H9 (cell line): Measurements from ENCODE around the gene NOS1AP. TPM values are rescaled to one million over a fixed set of nuclear protein-coding genes. Genes with fewer than 3 reads are reported as not detected.
A peak's percentile ranks its signal among the peaks of the same experiment; 100 is the strongest.

Experiments
- DNase-seq: peaks from one replicate; pipeline ENCODE4 v3.0.0-alpha.2; 2017
- H2AFZ ChIP-seq: one replicate; pipeline ENCODE4 v1.6.1; 2013; ENCODE audit warnings: mild to moderate bottlenecking, low read length, control low read depth, moderate library complexity
- H2AK5ac ChIP-seq: 2 replicates; pipeline ENCODE4 v1.6.1; 2013; ENCODE audit warnings: low read length, control low read depth, mixed read lengths; ENCODE audit not compliant: insufficient read length
- H2BK120ac ChIP-seq: one replicate; pipeline ENCODE4 v1.6.1; 2013; ENCODE audit warnings: low read depth, mild to moderate bottlenecking, low read length, control low read depth, inconsistent platforms; ENCODE audit not compliant: poor library complexity, severe bottlenecking
- H2BK12ac ChIP-seq: 2 replicates; pipeline ENCODE4 v1.6.1; 2013; ENCODE audit warnings: low read length, control low read depth, mixed read lengths, low read depth; ENCODE audit not compliant: insufficient read length
- H2BK15ac ChIP-seq: 2 replicates; pipeline ENCODE4 v1.6.1; 2013; ENCODE audit warnings: low read depth, low read length, control low read depth
- H2BK20ac ChIP-seq: one replicate; pipeline ENCODE4 v1.6.1; 2013; ENCODE audit warnings: low read depth, mild to moderate bottlenecking, low read length, control low read depth, inconsistent platforms; ENCODE audit not compliant: poor library complexity, severe bottlenecking
- H2BK5ac ChIP-seq: 2 replicates; pipeline ENCODE4 v1.6.1; 2013; ENCODE audit warnings: low read length, control low read depth, mixed read lengths; ENCODE audit not compliant: insufficient read length
- H3K14ac ChIP-seq: 2 replicates; pipeline ENCODE4 v1.6.1; 2013; ENCODE audit warnings: low read length, control low read depth; ENCODE audit not compliant: insufficient read depth
- H3K18ac ChIP-seq: 2 replicates; pipeline ENCODE4 v1.6.1; 2013; ENCODE audit warnings: low read depth, mild to moderate bottlenecking, mixed read lengths, low read length, control low read depth; ENCODE audit not compliant: insufficient read length
- H3K23ac ChIP-seq: 2 replicates; pipeline ENCODE4 v1.6.1; 2013; ENCODE audit warnings: low read length, control low read depth, mixed read lengths, low read depth; ENCODE audit not compliant: insufficient read length
- H3K23me2 ChIP-seq: 2 replicates; pipeline ENCODE4 v1.6.1; 2013; ENCODE audit warnings: low read depth, mild to moderate bottlenecking, mixed read lengths, low read length, control low read depth; ENCODE audit not compliant: insufficient read length, poor library complexity, severe bottlenecking
- H3K27ac ChIP-seq: 2 replicates; pipeline ENCODE4 v1.5.1; 2013; ENCODE audit warnings: low read length, control low read depth, mixed read lengths, low read depth; ENCODE audit not compliant: insufficient read length
- H3K27me3 ChIP-seq: 2 replicates; pipeline ENCODE4 v1.6.1; 2013; ENCODE audit warnings: low read length, control low read depth, inconsistent platforms; ENCODE audit not compliant: insufficient read depth
- H3K4ac ChIP-seq: 2 replicates; pipeline ENCODE4 v1.6.1; 2013; ENCODE audit warnings: low read depth, mild to moderate bottlenecking, control low read depth, inconsistent platforms, low read length, moderate library complexity
- H3K4me1 ChIP-seq: 2 replicates; pipeline ENCODE4 v1.6.1; 2013; ENCODE audit warnings: low read length, control low read depth, inconsistent platforms; ENCODE audit not compliant: insufficient read depth
- H3K4me2 ChIP-seq: 2 replicates; pipeline ENCODE4 v1.6.1; 2013; ENCODE audit warnings: low read length, control low read depth, mixed read lengths; ENCODE audit not compliant: insufficient read length, insufficient read depth
- H3K56ac ChIP-seq: 2 replicates; pipeline ENCODE4 v1.6.1; 2013; ENCODE audit warnings: low read depth, mild to moderate bottlenecking, mixed read lengths, low read length, control low read depth; ENCODE audit not compliant: insufficient read length
- H3K79me1 ChIP-seq: 2 replicates; pipeline ENCODE4 v1.6.1; 2013; ENCODE audit warnings: low read depth, mild to moderate bottlenecking, moderate library complexity, low read length, control low read depth, inconsistent platforms; ENCODE audit not compliant: insufficient read depth, poor library complexity, severe bottlenecking
- H3K79me2 ChIP-seq: 2 replicates; pipeline ENCODE4 v1.6.1; 2013; ENCODE audit warnings: low read length, control low read depth, inconsistent platforms; ENCODE audit not compliant: insufficient read depth
- H3K9ac ChIP-seq: 2 replicates; pipeline ENCODE4 v1.6.1; 2013; ENCODE audit warnings: low read length, control low read depth, mixed read lengths; ENCODE audit not compliant: insufficient read length; ENCODE audit errors: extremely low read depth
- H3K9me3 ChIP-seq: one replicate; pipeline ENCODE4 v1.6.1; 2013; ENCODE audit warnings: low read depth, low read length, inconsistent platforms; ENCODE audit not compliant: control insufficient read depth
- H3T11ph ChIP-seq: one replicate; pipeline ENCODE4 v1.6.1; 2013; ENCODE audit warnings: mild to moderate bottlenecking, low read length, control low read depth, inconsistent platforms
- H4K20me1 ChIP-seq: one replicate; pipeline ENCODE4 v1.6.1; 2013; ENCODE audit not compliant: control insufficient read depth, insufficient read length, insufficient read depth
- H4K5ac ChIP-seq: 2 replicates; pipeline ENCODE4 v1.6.1; 2013; ENCODE audit warnings: low read depth, mild to moderate bottlenecking, mixed read lengths, low read length, control low read depth; ENCODE audit not compliant: insufficient read length
- H4K8ac ChIP-seq: replicated peaks from 2 replicates; pipeline ENCODE4 v1.6.1; 2013; ENCODE audit warnings: low read length, control low read depth, mixed read lengths, low read depth; ENCODE audit not compliant: insufficient read length
- H4K91ac ChIP-seq: 2 replicates; pipeline ENCODE4 v1.6.1; 2013; ENCODE audit warnings: low read depth, mild to moderate bottlenecking, moderate library complexity, mixed read lengths, low read length, control low read depth; ENCODE audit not compliant: insufficient read length
- H3K27ac Mint-ChIP-seq, 3 experiments: 2 replicates in 2 of 3; 3 replicates in 1 of 3; pipeline ENCODE4 v1.8.0; 2020 to 2021; ENCODE audit warnings: mixed read lengths in 3 of 3, mild to moderate bottlenecking in 1 of 3, moderate library complexity in 1 of 3
- H3K27me3 Mint-ChIP-seq: 2 replicates; pipeline ENCODE4 v1.8.0; 2021; ENCODE audit warnings: low read depth, mild to moderate bottlenecking, moderate library complexity, mixed read lengths
- H3K36me3 Mint-ChIP-seq, 3 experiments: 2 replicates in 2 of 3; 3 replicates in 1 of 3; pipeline ENCODE4 v1.8.0; 2020 to 2021; ENCODE audit warnings: low read depth in 3 of 3, mixed read lengths in 3 of 3; ENCODE audit not compliant: insufficient read depth in 1 of 3
- H3K4me1 Mint-ChIP-seq, 2 experiments: 2 replicates each; pipeline ENCODE4 v1.8.0; 2020; ENCODE audit warnings: mixed read lengths in 2 of 2
- H3K4me3 Mint-ChIP-seq, 2 experiments: 2 replicates in 1 of 2; 3 replicates in 1 of 2; pipeline ENCODE4 v1.8.0; 2020 to 2021; ENCODE audit warnings: mild to moderate bottlenecking in 2 of 2, mixed read lengths in 2 of 2, moderate library complexity in 1 of 2
- H3K9me3 Mint-ChIP-seq, 2 experiments: 2 replicates in 1 of 2; 3 replicates in 1 of 2; pipeline ENCODE4 v1.8.0; 2020; ENCODE audit warnings: mild to moderate bottlenecking in 2 of 2, mixed read lengths in 2 of 2, moderate library complexity in 1 of 2
- WGBS: extraction: QIAGEN DNeasy Blood & Tissue Kit; methylation state at CpG from one replicate; pipeline ENCODE4 v1.1.7; 2013; ENCODE audit warnings: missing lambda C conversion rate, low lambda C conversion rate, mixed read lengths; ENCODE audit not compliant: insufficient read length; ENCODE audit errors: extremely low coverage; 5-methylcytosine and 5-hydroxymethylcytosine counted together
- total RNA-seq: library from RNA; stranded (reverse); gene quantifications from 2 replicates; pipeline ENCODE4 v1.2.1, GENCODE V29; 2021
- TF ChIP-seq, protein P1 (sequence below): fragments of 200-600 bp; sonication (generic); conservative IDR thresholded peaks from 3 replicates; pipeline ENCODE4 v1.8.0; 2021; ENCODE audit warnings: antibody characterized with exemption, mild to moderate bottlenecking

The NOS1AP gene
- total RNA-seq, 1 experiment from 2014 or later: 8.4 TPM

GRCh38 chr1:162359523-162360236 lies 290.2 kb downstream of the NOS1AP start:
- H4K20me1 ChIP-seq: no peaks in the 10 kb centered on the region
- H3K27me3 ChIP-seq: no peaks in the 10 kb centered on the region
- Mint-ChIP-seq H3K27ac (peak overlapping the region in 1 of 3 experiments; percentile 80; a peak in 1 of 7 replicates), H3K4me1 (peaks cover 3 to 7% of the 10 kb centered on the region in 2 experiments; a peak in 3 of 4 replicates), H3K9me3 (no peaks in the 10 kb centered on the region), H3K36me3 (peaks cover 7 to 14% (median 9%) of the 10 kb centered on the region in 3 experiments; a peak in 5 of 7 replicates), H3K4me3 (no peak overlapping the region), H3K27me3 (no peaks in the 10 kb centered on the region)
- no peak overlapping the region for H3K4me2 ChIP-seq
- H3K79me1 ChIP-seq: no peaks in the 10 kb centered on the region
- H2BK15ac ChIP-seq: no peak overlapping the region
- H2AFZ ChIP-seq: no peak overlapping the region
- no peak overlapping the region for H3K9ac ChIP-seq
- no peak overlapping the region for H4K5ac ChIP-seq
- WGBS: no CpG with 5 or more reads among the region's 10 CpGs
- H2AK5ac ChIP-seq: no peak overlapping the region
- no peak overlapping the region for H3T11ph ChIP-seq
- no peak overlapping the region for H3K27ac ChIP-seq
- H3K9me3 ChIP-seq: no peaks in the 10 kb centered on the region
- no peaks in the 10 kb centered on the region for H3K23me2 ChIP-seq
- no peak overlapping the region for H2BK20ac ChIP-seq
- no peak overlapping the region for H3K23ac ChIP-seq
- DNase-seq: no peak
- H3K14ac ChIP-seq: no peak overlapping the region
- H3K4me1 ChIP-seq: no peaks in the 10 kb centered on the region
- H4K91ac ChIP-seq: no peak overlapping the region
- no peak overlapping the region for H2BK5ac ChIP-seq
- TF ChIP-seq, protein P1, sequence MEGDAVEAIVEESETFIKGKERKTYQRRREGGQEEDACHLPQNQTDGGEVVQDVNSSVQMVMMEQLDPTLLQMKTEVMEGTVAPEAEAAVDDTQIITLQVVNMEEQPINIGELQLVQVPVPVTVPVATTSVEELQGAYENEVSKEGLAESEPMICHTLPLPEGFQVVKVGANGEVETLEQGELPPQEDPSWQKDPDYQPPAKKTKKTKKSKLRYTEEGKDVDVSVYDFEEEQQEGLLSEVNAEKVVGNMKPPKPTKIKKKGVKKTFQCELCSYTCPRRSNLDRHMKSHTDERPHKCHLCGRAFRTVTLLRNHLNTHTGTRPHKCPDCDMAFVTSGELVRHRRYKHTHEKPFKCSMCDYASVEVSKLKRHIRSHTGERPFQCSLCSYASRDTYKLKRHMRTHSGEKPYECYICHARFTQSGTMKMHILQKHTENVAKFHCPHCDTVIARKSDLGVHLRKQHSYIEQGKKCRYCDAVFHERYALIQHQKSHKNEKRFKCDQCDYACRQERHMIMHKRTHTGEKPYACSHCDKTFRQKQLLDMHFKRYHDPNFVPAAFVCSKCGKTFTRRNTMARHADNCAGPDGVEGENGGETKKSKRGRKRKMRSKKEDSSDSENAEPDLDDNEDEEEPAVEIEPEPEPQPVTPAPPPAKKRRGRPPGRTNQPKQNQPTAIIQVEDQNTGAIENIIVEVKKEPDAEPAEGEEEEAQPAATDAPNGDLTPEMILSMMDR: no peak
- H3K56ac ChIP-seq: no peak overlapping the region
- no peak overlapping the region for H3K4ac ChIP-seq
- H3K79me2 ChIP-seq: no peaks in the 10 kb centered on the region
- no peak overlapping the region for H2BK12ac ChIP-seq
- H4K8ac ChIP-seq: no peak overlapping the region
- H2BK120ac ChIP-seq: no peak overlapping the region
- no peak overlapping the region for H3K18ac ChIP-seq
